K562 (cell line): ENCODE results near the gene AQP11. TPM values are rescaled to one million over a fixed set of nuclear protein-coding genes. Genes with fewer than 3 reads are reported as not detected.

ENCODE experiments used
- AFF4 ChIP-seq: sonication (generic); formaldehyde crosslinking; IDR thresholded peaks from 2 replicates; pipeline ENCODE4 v1.8.0; 2023; ENCODE audit warnings: mild to moderate bottlenecking, missing genetic modification reagents
- BRCA1 ChIP-seq, 2 experiments: fragments of 450-650 bp in 1 of 2; sonication (generic) in 1 of 2; formaldehyde crosslinking in 1 of 2; IDR thresholded peaks; 2 replicates each; pipeline versions ENCODE4 v1.5.0 to v1.6.1; 2017 to 2020; ENCODE audit warnings: mild to moderate bottlenecking in 1 of 2, missing genetic modification reagents in 1 of 2
- CBX3 ChIP-seq, 2 experiments: IDR thresholded peaks; 1 replicate in 1 of 2; 2 replicates in 1 of 2; pipeline ENCODE4 v1.6.1; 2012; ENCODE audit warnings: inconsistent platforms in 2 of 2, low read length in 2 of 2, borderline replicate concordance in 1 of 2, control low read depth in 1 of 2
- CC2D1A ChIP-seq: fragments of 450-650 bp; IDR thresholded peaks from 2 replicates; pipeline ENCODE4 v1.6.1; 2017; ENCODE audit warnings: mild to moderate bottlenecking
- CCNT2 ChIP-seq: IDR thresholded peaks from 2 replicates; pipeline ENCODE4 v1.6.1; 2011; ENCODE audit warnings: borderline replicate concordance, low read depth, mild to moderate bottlenecking, moderate library complexity, mixed read lengths, low read length; ENCODE audit not compliant: insufficient read length; ENCODE audit errors: extremely low read depth
- CEBPG ChIP-seq, 3 experiments: fragments of 200-800 bp in 1 of 3; sonication (Bioruptor generic) in 1 of 3; sonication (generic) in 1 of 3; formaldehyde crosslinking in 1 of 3; IDR thresholded peaks in 2 of 3; conservative IDR thresholded peaks in 1 of 3; 2 replicates each; pipeline versions ENCODE4 v1.6.1 to v1.8.0; 2016 to 2022; ENCODE audit warnings: missing compliant biosample characterization in 2 of 3, missing genetic modification characterization in 2 of 3, mild to moderate bottlenecking in 1 of 3, missing genetic modification reagents in 1 of 3
- DDX20 ChIP-seq: fragments of 450-650 bp; IDR thresholded peaks from 2 replicates; pipeline ENCODE4 v1.6.1; 2016; ENCODE audit warnings: missing genetic modification characterization, low read depth, mild to moderate bottlenecking, missing compliant biosample characterization, moderate library complexity
- GATA2 ChIP-seq: sonication (generic); formaldehyde crosslinking; IDR thresholded peaks from 2 replicates; pipeline ENCODE4 v1.4.0; 2020; ENCODE audit warnings: mild to moderate bottlenecking, missing genetic modification reagents
- HMG20B ChIP-seq: fragments of 250-450 bp; sonication (Bioruptor Pico); IDR thresholded peaks from 2 replicates; pipeline ENCODE4 v1.5.0; 2021; ENCODE audit warnings: mild to moderate bottlenecking
- MYNN ChIP-seq, 2 experiments: sonication (generic); formaldehyde crosslinking in 1 of 2; IDR thresholded peaks; 2 replicates each; pipeline versions ENCODE4 v1.5.0 to v1.6.1; 2016 to 2020; ENCODE audit warnings: antibody characterized with exemption in 1 of 2, missing genetic modification reagents in 1 of 2
- PHTF2 ChIP-seq: fragments of 250-450 bp; sonication (Bioruptor Pico); IDR thresholded peaks from 2 replicates; pipeline ENCODE4 v1.5.0; 2021; ENCODE audit warnings: mild to moderate bottlenecking
- RCOR1 ChIP-seq, 2 experiments: IDR thresholded peaks; 2 replicates each; pipeline ENCODE4 v1.6.1; 2012; ENCODE audit warnings: low read depth in 2 of 2, low read length in 2 of 2, borderline replicate concordance in 1 of 2, improper control_type of control experiment in 1 of 2
- RFX7 ChIP-seq: fragments of 250-450 bp; sonication (Bioruptor Pico); IDR thresholded peaks from 2 replicates; pipeline ENCODE4 v1.5.1; 2021; ENCODE audit warnings: mild to moderate bottlenecking
- SREBF2 ChIP-seq: sonication (generic); formaldehyde crosslinking; IDR thresholded peaks from 2 replicates; pipeline ENCODE4 v1.4.0; 2020; ENCODE audit warnings: mild to moderate bottlenecking, missing genetic modification reagents
- STAT5B ChIP-seq: fragments of 250-450 bp; sonication (Bioruptor Pico); IDR thresholded peaks from 2 replicates; pipeline ENCODE4 v1.8.0; 2021; ENCODE audit warnings: mild to moderate bottlenecking, inconsistent platforms
- TCF3 ChIP-seq: sonication (generic); formaldehyde crosslinking; IDR thresholded peaks from 2 replicates; pipeline ENCODE4 v1.4.0; 2020; ENCODE audit warnings: mild to moderate bottlenecking, missing genetic modification reagents
- TCF7L2 ChIP-seq: fragments of 150-350 bp; IDR thresholded peaks from 2 replicates; pipeline ENCODE4 v1.6.1; 2016; ENCODE audit warnings: low read depth, mild to moderate bottlenecking, low read length, moderate library complexity
- ZBTB12 ChIP-seq: fragments of 250-450 bp; sonication (Bioruptor Pico); IDR thresholded peaks from 2 replicates; pipeline ENCODE4 v1.4.0; 2020
- ZNF121 ChIP-seq: sonication (generic); formaldehyde crosslinking; conservative IDR thresholded peaks from 2 replicates; pipeline ENCODE4 v1.8.0; 2022; ENCODE audit warnings: missing genetic modification reagents
- ZNF277 ChIP-seq: fragments of 250-450 bp; sonication (Bioruptor Pico); IDR thresholded peaks from 2 replicates; pipeline ENCODE4 v1.8.0; 2022; ENCODE audit warnings: inconsistent platforms, mild to moderate bottlenecking, moderate library complexity, borderline replicate concordance
- ZNF384 ChIP-seq: IDR thresholded peaks from 2 replicates; pipeline ENCODE4 v1.6.1; 2012; ENCODE audit warnings: low read depth, low read length, improper control_type of control experiment
- ZSCAN32 ChIP-seq: fragments of 450-650 bp; formaldehyde crosslinking; IDR thresholded peaks from 2 replicates; pipeline ENCODE4 v1.4.0; 2020; ENCODE audit warnings: mild to moderate bottlenecking, moderate library complexity
- polyA plus RNA-seq, 8 experiments: library from polyadenylated mRNA; depleted of rRNA in 4 of 8; stranded (reverse) in 5 of 8; unstranded in 3 of 8; fragments of >200 nt; fragmentation: Nextera tagmentation in 2 of 8; fragmentation: Illumina TruSeq in 1 of 8; extraction: Ambion mirVana in 2 of 8; extraction: Trizol in 1 of 8; gene quantifications; 2 replicates each; pipeline versions ENCODE4 v1.2.1 to v1.2.3, GENCODE V29; 2011 to 2014; ENCODE audit warnings: inconsistent platforms in 1 of 8, missing spikeins in 1 of 8
- total RNA-seq, 7 experiments: library from RNA; depleted of rRNA in 6 of 7; stranded (reverse); fragments of >200 nt in 6 of 7; fragmentation: Illumina TruSeq in 2 of 7; extraction: Trizol in 2 of 7; gene quantifications; 2 replicates each; pipeline versions ENCODE4 v1.2.1 to v1.2.3, GENCODE V29; 2011 to 2021; ENCODE audit warnings: low replicate concordance in 1 of 7

The AQP11 gene
- total and polyA plus RNA-seq, 9 of the 15 experiments (the other 6 are each of a cell fraction or from before 2014, with no cell fraction given) = 0.09 to 1.0 (median 0.36) TPM

GRCh38 chr11:77654770-77655434, 65.1 kb downstream of the AQP11 start (continued):
- TF ChIP-seq ZSCAN32 (CRISPR knock-in tag) = no peak
- no peak for TF ChIP-seq STAT5B (CRISPR knock-in tag)
- TF ChIP-seq AFF4 (CRISPR knock-in tag) = no peak
- TF ChIP-seq TCF7L2 = no peak
- TF ChIP-seq MYNN (IDR thresholded peaks at IDR 0.05) = no peak
- no peak for TF ChIP-seq MYNN (CRISPR knock-in tag; IDR thresholded peaks at IDR 0.05)
- TF ChIP-seq CCNT2 = no peak
- no peak for TF ChIP-seq HMG20B
- TF ChIP-seq TCF3 = 0 out of 2 replicates have a peak, but pooled peaks have one; percentile 12
- no peak for TF ChIP-seq DDX20 (tag)
- no peak for TF ChIP-seq ZNF277 (CRISPR knock-in tag)
- TF ChIP-seq CC2D1A = no peak
- no peak for TF ChIP-seq CBX3 (IDR thresholded peaks at IDR 0.05; ENCODE audit: borderline replicate concordance in 1 of 2, low read length in 2 of 2)
- peak in 1 of 2 experiments; percentile 58; a peak in 2 of 4 replicates for TF ChIP-seq RCOR1 (IDR thresholded peaks at IDR 0.05; ENCODE audit: borderline replicate concordance in 1 of 2, low read depth in 2 of 2, low read length in 2 of 2)
- TF ChIP-seq GATA2 (CRISPR knock-in tag) = no peak
- TF ChIP-seq RFX7 (CRISPR knock-in tag) = no peak
- TF ChIP-seq ZNF384 = peak; percentile 95
- TF ChIP-seq CEBPG (CRISPR knock-in tag; IDR thresholded peaks at IDR 0.05) = no peak
- TF ChIP-seq CEBPG (tag; conservative IDR thresholded peaks at IDR 0.05 in 1 of 2, IDR thresholded peaks at IDR 0.05 in 1 of 2) = no peak
- no peak for TF ChIP-seq BRCA1 (IDR thresholded peaks at IDR 0.05)
- TF ChIP-seq BRCA1 (CRISPR knock-in tag; IDR thresholded peaks at IDR 0.05) = no peak
- no peak for TF ChIP-seq PHTF2 (CRISPR knock-in tag)
- no peak for TF ChIP-seq ZBTB12 (CRISPR knock-in tag)
- no peak for TF ChIP-seq SREBF2 (CRISPR knock-in tag)
- peak; percentile 93 for TF ChIP-seq ZNF121
